GM18870 (cell line): ENCODE data around the gene CD33.

Experiments used
- ATAC-seq: cut with Tn5 transposase; IDR thresholded peaks from one replicate; pipeline ENCODE4 v1.9.1; 2021; ENCODE audit warnings: moderate library complexity; ENCODE audit not compliant: unreplicated experiment

CD33 gene

DNA sequence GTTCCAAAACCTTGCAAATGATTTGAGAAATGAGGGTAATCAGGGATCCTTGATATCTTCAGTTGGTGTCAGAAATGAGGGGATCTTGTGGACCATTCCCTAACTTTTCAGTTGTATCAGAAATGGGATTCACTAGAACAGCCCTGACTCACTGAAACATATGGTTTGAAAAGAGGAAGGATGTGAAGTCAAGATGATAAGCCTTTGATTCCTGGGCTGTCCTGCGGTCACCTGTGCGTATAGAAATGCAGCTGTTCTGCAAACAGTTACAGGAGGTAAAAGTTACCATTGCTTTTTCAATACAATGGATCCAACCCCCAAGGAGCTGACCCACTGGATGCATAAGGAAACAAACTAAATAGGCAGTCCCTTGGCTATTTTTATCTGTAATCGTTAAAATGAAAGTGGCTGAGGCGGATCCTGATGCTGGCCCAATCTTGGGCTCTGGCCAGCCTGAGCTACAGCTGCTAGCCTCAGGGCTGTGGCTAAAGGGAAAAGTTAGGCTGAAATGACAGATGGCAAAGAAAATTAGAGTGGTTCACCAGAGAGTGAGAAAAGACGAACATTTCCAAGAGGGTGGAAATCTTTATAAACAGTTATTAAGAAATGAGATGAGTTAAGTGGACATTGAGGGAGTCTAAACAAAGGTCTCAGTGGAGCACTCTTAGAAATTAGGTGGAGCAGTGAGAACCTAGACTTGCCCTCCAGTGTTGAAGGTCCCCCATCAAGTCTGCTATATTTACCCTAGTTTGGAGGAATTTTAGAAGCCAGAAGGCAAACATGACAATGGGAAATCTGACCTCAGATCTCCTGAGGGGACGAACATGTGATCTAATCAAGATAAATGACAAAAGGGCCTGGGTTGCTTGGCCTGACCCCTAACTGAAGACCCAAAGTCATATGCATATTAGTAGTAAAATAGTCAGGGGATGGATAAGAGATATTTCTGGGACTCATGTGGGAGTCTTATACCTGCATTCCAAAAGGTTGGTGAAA lies 33.6 kb downstream of the CD33 start:
- ATAC-seq: no peak

DNA sequence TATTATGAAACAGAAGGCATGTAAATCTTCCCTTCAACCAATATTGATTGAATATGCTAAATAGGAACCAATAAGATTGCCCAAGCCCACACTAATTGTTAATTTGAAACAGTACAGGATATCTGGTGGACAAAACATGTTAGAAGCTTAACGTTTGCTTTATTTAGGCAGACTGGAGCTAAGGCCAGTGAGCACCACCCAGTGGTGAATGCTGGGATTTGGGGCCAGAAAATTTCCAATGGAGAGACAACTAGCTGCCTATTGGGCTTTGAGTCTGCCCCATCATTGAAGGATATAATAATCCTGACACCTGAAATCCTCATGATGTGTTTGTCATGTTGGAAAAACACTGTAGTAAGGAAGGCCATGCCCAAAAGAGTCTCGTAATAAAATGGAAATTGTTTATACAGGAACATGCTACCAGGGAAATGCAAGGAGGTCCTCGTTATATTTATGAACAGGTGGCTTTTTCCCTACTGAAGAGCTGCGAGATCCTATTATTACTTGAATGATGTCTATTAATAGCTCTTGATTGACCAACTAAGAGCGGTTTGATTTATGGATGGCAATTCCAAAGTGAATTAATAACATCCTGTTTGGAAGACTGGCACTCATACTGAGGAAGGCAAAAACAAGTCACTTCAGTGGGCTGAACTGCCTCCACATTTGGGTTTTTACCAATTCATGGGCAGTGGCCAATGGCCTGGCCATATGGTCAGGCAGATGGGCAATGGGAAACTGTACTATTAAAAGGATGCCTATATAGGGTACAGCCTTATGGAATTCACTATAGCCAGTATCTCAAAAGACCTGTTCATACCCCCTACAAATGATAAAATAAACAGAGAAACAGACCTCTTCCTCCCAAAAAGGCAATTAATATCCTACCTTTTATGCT lies 34.7 kb downstream of the CD33 start:
- ATAC-seq: no peak

DNA sequence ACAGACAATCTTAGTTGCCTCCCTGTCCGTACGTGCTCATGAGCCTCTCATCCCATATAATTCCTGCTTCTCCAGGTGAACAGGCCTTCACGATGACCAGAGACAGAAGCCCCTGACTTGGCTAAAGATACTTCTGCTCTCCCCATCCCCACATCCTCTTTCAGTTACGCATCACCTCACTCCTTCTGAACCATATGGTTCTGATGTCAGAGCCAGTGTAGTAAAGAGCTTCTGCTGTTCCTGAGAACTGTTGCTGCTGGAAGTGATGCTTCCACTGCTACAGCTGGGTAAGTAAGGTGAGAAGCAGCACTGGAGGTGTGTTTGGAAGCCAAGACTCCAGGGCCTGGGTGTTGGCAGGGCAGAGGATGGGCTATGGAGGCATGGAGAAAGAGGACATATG lies 38.9 kb downstream of the CD33 start:
- ATAC-seq: no peak

DNA sequence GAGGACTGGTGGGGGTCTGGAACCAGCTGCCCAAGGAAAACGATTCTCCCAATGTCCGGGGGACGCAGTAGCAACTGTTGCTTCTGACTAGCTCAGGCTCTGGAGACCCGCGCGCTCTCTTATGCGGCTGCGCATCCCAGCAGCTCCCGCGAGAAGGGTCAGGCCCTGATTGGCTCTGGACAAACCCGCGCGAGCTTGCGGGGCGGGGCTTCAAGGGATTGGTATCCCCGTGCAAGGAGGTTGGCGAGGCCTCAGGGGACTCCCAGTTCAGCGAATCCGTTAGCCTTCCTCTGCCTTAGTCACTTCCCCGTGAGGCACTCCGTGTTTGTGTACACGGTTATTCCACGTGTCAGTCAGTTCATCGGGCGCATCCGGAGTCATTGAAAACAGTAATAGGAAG lies 46.2 kb downstream of the CD33 start:
- ATAC-seq: no peak

DNA sequence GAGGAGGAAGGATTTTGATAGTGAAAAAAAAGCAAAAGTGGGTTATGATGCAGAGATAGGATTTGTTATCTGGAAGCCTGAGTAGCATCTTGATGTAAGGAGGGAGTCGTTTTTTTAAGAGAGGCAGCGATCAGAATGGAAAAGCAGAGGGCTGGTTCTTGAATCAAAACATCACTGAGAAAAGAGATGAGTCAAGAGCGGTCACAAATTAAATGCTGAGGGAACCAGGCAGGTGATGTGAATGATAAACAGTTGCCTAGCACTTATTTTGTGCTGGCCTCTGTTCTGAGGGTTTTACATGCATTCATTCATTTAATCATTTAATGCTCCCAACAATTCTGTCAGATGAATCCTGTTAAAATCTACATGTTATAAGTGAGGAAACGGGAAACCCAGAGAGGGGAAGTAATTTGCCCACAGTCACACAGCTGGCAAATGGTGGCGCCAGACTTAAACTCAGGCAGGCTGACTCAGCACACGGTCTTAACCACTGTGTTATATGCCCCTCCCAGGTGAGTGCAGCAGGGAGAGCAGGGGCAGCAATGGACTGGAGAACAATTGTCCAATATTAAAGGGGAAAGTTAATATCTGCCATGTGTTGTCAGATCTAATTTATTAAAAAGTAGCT lies 47.4 kb downstream of the CD33 start:
- ATAC-seq: no peak

DNA sequence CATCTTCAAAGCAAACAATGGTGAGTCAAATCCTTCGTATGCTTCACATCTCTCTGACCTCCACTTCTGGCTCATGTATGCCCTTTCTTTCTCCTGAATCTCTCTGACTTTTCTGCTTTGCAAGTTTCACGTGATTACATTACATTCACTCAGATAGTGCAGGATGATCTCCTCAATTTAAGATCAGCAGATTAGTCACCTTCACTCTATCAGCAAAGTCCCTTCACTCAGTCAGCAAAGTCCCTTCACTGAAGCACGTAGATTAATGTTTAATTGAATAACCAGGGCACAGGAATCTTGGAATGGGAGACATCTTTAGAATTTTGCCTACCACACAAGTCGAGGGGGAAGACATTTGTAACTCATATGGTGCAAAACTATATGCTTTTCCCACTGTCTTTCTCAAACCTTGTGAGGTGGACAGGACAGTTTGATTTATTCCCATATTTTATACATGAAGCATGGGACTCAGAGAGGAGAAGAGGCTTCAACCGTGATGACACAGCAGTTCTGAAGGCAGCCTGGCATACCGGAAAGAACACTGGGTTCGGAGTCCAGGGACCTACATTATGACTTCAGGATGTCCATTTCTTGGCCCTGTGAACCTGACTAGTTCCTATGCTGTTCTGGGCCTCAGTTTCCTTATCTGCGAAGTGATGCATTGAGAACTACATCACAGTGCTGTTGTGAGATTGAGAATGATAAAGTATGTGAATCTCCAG lies 49.3 kb downstream of the CD33 start:
- no peak for ATAC-seq

DNA sequence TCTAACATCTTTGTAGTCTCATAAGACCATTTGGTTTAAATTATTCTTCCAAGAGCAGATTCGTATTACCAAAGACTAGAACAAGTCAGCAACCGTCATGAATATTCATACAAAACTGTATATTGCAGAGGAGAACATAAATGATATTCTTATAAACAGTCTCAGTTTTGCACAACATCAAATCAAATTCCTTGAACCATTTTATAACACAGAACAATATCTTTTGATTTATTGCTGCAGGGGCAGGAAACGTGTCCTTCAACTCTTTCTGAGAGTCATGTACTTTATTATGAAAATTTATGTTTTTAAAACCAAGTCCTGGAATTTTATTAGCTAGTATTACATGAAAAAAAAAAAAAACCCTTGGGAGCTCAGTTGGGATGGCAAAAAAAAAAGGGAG lies 52.2 kb downstream of the CD33 start:
- no peak for ATAC-seq

DNA sequence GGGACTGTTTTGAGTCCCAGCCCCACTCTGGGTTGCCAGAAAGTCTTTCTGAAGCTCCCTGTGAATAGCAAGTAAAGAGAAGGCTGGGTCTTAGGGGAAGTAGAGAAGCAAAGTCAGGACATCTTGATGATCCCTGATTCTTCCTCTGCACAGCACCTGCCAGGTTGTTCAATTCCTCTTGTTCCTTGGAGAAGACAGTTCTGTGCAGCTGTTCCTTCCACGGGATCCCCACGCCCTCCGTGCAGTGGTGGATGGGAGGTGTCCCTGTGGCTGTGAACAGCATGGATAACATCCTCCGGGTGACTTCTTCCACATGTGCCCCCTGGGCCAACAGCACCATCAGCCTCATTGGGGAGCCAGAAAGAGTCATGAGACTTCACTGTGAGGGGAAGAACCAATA lies 57.5 kb downstream of the CD33 start:
- no peak for ATAC-seq

DNA sequence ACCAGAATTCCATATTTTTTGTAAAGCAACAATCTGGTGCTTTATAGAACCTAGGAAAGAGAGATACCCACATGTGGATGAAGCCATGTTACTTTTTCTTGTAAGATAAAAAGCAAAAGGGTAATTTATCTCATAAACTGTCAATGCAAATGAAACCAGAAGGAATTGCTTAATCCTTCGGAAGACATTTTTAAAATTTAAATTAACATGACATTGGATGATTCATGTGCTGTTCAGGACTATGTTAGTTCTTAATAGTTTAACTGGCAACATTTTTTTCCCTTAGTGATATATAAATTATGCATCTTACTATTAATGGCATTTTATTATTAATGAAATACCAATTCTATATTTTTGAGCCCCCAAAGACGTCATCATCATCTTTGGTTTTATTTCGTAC lies 60.8 kb downstream of the CD33 start:
- ATAC-seq: no peak
